HL-60/S4 treated with phorbol 12-myristate 13-acetate at 8.2 ng/mL for 4 days and 3 days (cell line): Measurements from ENCODE around the gene REV1.
"Not testable (repeated sequence)": the region's sequence is repeated elsewhere in the genome, so short reads cannot be mapped to it uniquely, and the experiment has no call there.

Experiments
- in situ Hi-C: fragments of 300-500 bp; cut with MboI; formaldehyde crosslinking; loops from 2 replicates; pipeline ENCODE4 v1.15.0; 2022; ENCODE audit warnings: low sequenced_read_pairs

Gene REV1

GRCh38 chr2:99404797-99405669, 84.8 kb downstream of the REV1 start:
- in situ Hi-C loops: no loop called here

- in situ Hi-C loops: no loop called here
Observed at GRCh38 chr2:99404039-99404796, 85.6 kb downstream of the REV1 start.

DNA sequence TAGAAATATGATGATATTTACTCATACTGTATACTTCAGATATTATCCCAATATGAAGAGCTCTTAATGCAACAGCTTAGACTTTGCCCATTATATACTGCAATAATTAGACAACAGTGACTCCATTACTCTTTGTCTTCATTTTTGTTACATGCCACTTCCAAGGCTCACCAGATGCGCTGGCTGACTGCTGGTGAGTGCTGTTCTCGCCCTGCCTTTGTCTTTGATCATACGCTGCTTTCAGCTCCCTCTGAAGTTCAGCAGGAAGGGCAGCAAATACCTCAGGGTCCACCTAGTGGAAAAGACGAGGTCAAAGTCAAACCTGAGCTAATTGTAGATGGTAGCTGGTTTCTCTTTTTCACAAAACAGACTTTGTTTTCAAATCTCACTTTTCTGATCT, 86.3 kb downstream of the REV1 start:
- in situ Hi-C loops: no loop called here

GRCh38 chr2:99403084-99403483, 86.7 kb downstream of the REV1 start:
- in situ Hi-C loops: no loop called here

GRCh38 chr2:99401841-99402240, 88.0 kb downstream of the REV1 start:
- in situ Hi-C loops: no loop called here

DNA sequence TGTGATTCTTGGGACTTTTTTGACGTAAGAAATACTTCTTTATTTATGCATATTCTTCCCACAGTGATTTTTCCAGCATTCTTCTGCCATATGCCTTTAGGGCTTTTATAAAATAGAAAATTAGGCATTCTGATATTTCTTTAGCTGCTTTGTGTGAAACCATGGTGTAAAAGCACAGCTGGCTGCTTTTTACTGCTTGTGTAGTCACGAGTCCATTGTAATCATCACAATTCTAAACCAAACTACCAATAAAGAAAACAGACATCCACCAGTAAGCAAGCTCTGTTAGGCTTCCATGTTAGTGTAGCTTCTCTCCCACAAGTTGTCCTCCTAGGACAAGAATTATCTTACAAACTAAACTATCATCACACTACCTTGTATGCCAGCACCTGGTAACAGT, 90.0 kb downstream of the REV1 start:
- in situ Hi-C loops: no loop called here

- in situ Hi-C loops: no loop called here
Observed at GRCh38 chr2:99399063-99399462, 90.8 kb downstream of the REV1 start.

DNA sequence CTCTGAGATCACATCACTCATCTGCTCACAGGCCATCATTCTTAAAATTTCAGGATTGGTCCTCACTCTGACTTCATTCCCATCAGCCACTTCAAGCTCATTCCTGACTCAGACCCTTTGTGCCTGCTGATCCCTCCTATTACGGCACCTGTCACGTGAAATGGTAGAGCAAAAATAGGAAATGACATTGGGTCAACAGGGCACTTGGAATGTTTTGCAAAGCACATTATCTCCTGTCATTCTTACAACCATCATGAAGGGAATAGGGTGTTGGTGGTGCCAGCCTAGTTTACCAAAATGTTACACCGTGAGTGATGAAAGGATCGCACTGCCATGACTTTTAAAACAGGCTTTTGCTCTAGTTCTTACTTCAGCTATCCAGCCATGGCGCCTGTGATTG, 91.5 kb downstream of the REV1 start:
- in situ Hi-C loops: no loop called here

GRCh38 chr2:99397266-99397920, 92.4 kb downstream of the REV1 start:
- in situ Hi-C loops: no loop called here

DNA sequence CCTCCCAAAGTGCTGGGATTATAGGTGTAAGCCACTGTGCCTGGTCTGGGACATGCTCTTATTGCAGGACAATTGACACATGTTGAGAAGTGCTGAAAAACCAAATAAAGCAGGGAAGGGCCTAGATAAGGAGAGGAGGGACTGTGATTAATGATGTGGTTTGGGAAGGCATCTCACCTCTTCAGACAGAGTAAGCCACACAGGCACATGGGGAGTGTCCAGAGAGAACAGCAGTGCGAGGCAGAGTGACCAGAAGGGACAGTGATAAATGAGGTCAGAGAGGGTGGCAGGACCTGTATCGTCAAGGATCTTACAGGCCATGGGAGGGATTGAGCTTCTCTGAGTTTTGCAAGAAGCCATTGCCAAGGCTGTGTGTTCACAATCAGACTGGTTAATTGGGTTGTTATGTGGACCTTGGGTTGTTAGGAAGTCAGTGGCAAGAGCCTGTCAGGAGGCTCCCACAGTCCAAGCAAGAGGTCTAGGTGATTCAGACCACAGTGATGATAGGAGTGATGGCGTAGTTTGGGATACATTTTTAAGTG, 94.2 kb downstream of the REV1 start:
- in situ Hi-C loops: no loop called here

GRCh38 chr2:99389946-99390345, 99.9 kb downstream of the REV1 start:
- in situ Hi-C loops: no loop called here

DNA sequence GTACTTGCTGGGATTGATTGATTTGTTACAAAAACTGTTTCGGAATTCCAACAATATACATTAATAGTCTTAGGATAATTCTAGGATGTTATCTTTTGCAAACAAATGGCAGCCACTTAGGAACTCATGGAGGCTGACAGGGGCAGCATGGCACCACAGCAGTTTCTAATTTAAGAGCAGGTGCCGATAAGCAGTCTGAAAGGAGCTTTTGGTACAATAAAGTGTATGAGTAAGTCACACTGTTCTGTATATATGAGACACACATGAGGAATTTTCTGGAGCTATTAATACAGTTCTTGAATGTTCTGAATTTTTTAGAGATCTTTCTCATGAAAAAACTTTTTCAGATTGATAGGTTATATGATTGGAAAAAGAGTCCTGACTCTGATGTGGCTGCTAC, 100.4 kb downstream of the REV1 start:
- in situ Hi-C loops: no loop called here

- in situ Hi-C loops: no loop called here
Observed at GRCh38 chr2:99388892-99389291, 100.9 kb downstream of the REV1 start.

DNA sequence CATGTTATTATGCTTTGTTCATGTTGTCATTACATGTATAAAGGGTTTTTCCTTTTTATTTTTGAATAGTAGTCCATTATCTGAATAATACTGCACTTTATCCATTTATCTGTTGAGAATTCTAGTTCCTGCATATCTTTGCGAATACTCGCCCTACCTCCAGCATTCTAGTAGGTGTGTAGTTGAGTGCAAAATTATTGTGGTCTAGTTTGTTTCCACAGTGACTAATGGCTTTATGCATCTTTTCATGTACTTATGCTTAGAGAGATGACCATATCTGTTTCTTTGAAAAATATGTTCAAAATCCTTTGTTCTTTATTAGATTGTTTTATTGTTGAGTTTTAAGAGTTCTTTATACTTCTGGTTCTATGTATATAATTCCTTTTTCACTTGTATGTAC, 103.8 kb downstream of the REV1 start:
- in situ Hi-C loops: no loop called here

DNA sequence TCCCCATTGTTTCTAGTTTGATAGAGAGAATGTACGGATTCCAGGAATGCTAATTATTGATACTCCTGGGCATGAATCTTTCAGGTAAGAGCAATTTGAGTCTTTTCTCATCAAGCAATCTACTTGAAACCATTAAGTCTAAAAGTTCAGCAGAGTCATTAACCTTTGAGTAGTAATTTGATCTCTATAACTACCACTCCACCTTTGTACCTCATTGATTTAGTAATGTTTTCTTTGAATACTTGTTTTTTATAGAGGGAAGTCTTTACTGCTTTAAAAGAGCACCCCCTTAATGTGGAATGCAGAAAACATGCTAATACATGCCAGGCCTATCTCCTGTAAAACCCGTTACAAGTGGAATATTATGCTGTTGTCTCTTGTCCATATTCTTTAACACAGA, 107.7 kb downstream of the REV1 start:
- in situ Hi-C loops: no loop called here

GRCh38 chr2:99380376-99381010, 109.3 kb downstream of the REV1 start:
- in situ Hi-C loops: no loop called here

DNA sequence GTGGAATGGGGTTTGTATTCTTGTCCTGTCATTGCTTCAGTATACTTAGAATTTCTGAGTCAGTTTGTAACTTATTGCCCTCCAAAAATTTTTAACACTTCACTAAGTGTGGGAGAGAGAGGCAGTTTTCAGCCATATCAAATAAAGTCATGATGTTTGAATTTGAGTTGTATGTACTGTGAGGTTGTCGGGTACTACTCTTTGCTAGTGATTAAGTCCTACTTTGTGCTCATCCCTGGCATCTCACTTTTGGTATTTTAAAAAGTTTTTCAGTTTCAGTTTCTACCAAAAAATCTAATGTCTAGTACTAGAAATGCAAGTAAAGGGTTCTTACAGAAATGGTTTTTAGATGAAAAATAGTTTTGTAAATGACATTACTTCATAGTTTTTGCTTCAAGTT, 111.9 kb downstream of the REV1 start:
- in situ Hi-C loops: no loop called here

DNA sequence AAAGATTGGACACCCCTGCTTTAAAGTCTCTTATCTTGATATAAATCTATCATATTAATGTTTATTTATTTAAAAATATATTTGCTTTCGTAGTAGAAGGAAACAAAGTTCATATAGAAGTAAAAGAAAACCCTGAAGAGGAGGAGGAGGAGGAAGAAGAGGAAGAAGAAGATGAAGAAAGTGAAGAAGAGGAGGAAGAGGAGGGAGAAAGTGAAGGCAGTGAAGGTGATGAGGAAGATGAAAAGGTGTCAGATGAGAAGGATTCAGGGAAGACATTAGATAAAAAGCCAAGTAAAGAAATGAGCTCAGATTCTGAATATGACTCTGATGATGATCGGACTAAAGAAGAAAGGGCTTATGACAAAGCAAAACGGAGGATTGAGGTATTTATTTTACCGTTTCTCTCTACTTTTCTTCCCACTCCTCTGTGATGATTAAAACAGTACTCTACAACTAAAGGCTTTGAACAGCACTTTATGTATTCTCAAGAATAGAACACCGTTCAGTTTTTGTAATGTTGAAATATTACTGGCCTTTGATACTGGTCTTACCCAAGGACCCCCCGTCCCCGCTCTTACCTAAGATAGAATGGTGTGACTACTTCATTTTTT, 113.5 kb downstream of the REV1 start:
- in situ Hi-C loops: no loop called here

- in situ Hi-C loops: no loop called here
Observed at GRCh38 chr2:99374747-99375146, 115.1 kb downstream of the REV1 start.

DNA sequence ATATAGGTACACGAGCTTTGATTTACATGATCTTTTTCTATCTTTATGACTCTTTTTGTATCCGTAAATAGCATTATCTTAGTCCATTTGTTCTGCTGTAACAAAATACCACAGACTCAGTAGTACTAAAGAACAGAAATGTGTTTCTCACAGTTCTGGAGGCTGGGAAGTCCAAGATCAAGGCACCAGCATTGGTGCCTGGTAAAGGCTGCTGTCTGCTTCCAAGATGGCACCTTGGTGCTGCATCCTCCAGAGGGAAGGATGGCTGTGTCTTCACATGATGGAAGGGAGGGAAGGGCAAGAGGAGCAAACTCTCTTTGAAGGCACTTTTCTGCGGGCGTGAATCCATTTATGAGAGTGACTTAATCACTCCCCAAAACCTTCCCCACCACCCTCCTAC, 116.7 kb downstream of the REV1 start:
- in situ Hi-C loops: no loop called here

DNA sequence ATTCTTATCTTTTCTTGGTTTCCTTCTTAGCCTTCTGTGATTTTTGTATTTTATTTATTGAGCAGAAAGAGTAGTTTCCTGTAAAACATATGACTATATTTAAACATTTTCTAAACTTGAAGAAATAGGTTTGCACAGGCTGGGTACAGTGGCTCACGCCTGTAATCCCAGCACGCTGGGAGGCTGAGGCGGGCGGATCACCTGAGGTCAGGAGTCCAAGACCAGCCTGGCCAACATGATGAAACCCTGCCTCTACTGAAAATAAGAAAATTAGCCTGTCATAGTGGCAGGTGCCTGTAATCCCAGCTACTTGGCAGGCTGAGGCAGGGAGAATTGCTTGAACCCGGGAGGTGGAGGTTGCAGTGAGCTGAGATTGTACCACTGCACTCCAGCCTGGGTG, 121.0 kb downstream of the REV1 start:
- in situ Hi-C loops: not testable (repeated sequence)
